ENCODE measurements around the gene GNG12.

The GNG12 gene

DNA sequence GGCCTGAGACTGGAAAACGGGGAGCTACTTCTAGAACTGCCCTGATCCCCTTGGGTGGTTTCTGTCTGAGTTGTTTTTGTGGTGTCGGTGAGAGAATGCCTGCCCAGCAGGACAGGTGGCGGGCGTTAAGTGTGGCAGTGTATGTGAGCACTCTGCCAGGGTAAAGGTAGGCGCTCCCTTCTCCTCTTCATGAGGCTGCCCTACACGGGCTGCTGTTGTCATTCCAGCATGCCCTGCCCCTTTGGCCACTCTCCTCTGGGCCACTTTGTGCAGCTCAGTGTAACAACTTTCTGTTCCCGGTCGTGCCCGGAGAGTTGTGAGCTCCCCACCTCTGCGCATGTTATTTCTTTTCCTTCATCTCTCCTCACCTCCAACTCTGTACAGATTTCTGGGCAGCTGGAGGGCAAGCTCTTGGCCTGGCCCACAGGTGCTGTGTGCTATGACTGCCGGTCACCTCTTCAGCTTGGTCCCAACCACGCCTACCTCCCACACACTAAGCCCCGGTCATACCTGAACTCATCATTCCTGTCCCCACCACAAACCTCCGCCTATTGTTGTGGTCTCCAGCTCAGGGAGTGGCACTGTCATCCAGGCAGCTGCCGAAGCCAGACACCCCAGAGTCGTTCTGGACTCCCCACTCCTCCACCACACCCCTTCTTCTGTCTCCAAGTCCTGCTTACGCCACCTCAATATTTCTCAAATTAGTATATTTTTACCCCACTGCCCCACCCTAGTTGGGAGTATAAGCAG lies 79.3 kb downstream of the GNG12 start:
- DNase-seq (ENCODE audit: low read depth), result no peak

DNA sequence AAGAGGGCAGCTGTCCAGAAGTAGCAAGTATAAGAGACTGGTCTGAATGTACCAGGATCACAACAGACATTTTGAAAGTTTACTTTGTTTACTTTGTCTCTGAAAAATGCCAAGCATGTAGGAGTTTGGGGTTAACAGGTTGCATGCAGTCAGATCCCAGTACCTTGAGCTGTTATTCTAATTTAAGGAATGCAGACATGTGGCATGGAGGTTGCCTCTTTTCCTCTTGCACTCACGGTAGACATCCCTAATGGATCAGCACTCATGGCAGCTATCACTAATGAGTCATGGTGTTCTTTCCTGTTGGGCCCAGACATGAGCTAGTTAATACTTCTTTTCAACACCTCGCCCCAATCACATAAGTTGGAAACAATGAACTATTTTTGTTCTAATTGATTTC lies 81.0 kb downstream of the GNG12 start:
- DNase-seq (ENCODE audit: low read depth), result peak; percentile 45

DNA sequence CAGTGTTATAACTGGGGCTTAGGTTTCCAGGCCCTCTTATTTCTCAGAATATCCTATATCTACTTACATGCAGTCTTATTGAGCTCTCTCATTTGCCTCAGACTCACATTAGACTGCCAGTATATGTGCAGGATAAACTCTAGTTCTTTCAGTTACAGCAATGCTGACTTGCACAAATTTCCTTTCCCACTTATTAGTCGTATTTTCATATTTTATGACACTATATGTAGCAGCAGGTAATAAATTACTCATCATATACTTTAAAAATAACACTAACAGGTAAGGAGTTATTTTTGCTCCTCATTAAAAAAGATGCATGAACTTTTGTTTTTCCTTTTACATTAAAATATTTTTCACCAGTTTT lies 82.6 kb downstream of the GNG12 start:
- DNase-seq (ENCODE audit: low read depth), result no peak

DNA sequence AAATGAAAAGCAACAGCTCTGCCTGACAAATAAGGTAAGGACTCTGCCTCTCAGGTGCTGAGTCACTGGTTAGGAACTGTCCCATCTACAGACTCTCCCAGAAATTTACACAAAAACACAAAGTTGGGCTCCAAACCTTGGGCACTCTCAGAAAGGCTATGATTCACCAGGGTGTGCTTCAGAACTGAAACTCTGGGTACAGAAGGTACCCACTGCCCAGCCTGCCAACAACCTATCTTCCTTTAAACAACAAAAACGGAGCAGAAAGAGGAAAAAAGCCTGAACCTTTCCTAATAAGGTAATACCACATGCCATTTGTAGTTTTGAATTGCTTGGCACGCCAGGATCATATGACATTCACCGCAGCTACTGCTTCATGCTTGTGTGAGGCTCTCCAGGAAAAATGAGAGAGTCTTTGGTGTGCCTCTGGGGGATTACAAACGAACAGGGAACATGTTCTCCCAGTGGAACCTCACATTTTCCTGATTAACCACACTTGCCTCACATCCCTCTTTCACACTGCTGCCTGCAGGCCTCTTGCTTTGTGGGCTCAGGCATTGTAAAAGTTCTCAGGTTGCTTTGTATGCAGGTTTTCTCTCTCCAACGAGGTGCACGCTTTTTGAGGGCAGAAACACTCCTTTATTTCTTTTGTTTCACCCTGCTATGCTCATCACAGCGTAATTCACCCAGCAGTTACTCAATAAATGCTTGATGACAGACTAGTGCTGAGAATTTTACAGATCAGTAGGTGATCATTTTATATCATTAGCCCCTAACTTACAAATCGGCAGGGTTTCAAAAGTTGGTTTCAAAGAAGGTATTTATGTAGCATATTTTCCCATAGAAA lies 83.2 kb downstream of the GNG12 start:
- peak; percentile 92 for DNase-seq (ENCODE audit: low read depth)

DNA sequence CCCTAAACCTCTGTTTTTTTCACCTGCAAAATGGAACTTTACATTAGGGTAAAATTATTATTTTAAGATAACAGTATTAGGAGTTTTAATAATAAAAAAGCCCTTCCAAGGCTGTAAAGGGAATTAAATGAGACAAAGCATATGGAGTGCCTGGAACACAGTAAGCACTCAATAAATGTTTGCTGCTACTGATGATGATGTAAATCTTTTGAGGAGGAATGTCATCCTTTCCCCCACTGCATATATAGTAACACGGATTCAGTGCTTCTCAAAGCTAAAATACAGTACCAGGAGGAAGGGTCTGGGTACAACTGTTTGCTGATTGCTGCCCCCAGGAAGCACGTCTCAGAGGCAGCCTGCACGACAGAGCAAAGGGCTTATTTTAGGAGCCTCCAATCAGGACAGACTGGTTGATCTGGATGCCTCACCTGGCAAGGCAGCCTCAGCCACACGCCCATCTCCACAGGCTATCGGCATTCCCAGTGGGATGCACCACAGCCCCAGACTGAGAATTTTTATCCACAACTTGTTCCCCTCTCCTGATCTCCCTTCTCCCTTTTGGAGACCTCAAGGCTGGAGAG lies 83.9 kb downstream of the GNG12 start:
- no peak for DNase-seq (ENCODE audit: low read depth)

DNA sequence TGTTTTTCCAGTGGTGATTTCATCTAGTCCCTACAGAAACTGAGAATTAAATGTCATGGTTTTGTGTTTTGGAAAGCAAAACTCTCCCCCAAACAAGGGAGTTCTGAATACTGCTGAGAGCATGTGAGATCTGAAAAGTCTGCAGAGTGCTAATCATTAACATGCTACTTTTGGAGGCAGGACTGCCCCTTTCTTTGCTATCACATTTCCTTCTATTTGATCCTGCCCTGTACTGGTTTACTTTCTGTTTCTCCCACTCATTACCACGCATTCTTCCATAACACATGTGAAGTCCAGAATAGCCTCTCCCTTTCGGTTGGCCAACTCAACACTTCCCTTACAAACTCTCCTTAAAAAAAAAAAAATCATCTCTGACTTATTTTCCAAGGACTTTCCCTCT lies 84.6 kb downstream of the GNG12 start:
- DNase-seq (ENCODE audit: low read depth), result peak; percentile 88

DNA sequence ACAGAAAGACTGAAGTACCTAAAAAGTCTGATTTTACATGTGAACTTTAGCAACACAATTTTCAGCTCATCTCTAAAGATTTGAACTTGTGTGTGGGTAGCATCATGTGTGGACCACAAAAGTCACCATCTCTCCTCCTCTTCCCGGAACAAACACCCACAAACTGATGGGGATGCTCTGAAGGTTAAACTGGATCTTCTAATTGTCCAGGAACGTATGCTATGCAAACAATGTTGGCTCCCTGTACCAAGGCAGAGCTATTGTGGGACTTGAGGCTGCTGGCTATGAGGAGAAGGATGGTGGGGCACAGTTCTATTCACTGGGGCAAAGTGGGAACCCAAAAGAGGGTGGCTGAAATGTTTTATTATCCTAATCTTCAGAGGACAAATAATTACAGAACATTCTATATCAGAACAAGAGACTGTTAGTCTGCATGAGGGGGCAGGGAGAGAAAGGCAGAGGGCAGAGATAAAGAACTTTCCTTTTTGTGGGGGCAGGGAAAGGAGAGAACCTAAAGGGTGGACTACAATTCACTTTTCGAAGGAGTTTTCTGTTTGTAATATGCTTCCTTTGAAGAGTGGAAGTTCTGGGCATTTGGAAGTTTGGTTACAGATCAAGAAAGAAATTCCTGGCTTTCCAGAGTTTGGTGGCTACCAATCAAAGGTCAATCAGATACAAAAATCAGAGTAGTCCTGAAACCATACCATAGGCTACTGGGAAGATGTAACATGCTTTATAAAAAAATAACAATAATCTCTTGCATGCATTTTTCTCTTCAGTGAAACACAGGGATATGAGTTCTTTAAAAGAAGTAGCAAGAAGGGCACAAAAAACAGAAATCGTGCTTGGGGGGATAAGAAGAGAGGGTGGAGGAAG lies 85.4 kb downstream of the GNG12 start:
- peak; percentile 89 for DNase-seq (ENCODE audit: low read depth)

DNA sequence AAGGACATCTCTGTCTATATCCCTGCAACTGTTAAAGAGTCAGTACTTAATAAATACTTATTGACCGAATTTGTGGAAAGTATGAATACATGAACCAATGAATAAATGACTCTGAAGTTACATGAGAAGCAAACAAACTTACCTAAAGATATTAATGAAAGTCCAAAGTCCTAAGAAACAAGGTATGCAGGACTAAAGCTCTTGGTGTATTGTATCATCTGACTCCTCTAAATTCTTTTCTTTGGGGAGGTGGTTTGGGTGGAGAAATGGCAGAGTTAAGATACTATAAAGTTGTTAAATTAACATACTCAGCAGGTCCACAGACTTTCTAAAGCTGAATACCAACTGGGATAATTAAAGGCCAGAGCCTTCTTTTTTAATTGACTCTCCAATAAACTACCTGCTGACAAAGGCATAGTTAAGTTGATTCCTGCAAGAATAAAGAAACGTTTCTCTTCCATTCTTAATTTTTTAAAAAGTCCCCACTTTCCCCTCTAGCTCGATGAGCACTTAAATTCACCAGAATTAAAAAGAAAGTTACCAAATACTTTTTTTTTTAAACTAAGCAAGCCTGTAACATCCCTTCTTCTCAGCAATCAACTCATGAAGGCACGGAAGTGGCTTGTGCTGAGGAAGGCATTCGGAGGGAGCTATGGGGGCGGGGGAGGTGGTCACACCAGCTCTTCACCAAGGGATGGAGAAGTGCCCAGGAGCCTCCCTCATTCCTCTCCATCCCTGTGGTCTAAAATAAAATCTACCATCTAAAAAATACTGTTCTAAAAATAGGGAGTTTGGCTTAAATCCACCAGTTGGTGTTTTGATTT lies 87.2 kb downstream of the GNG12 start:
- no peak for DNase-seq (ENCODE audit: low read depth)

DNA sequence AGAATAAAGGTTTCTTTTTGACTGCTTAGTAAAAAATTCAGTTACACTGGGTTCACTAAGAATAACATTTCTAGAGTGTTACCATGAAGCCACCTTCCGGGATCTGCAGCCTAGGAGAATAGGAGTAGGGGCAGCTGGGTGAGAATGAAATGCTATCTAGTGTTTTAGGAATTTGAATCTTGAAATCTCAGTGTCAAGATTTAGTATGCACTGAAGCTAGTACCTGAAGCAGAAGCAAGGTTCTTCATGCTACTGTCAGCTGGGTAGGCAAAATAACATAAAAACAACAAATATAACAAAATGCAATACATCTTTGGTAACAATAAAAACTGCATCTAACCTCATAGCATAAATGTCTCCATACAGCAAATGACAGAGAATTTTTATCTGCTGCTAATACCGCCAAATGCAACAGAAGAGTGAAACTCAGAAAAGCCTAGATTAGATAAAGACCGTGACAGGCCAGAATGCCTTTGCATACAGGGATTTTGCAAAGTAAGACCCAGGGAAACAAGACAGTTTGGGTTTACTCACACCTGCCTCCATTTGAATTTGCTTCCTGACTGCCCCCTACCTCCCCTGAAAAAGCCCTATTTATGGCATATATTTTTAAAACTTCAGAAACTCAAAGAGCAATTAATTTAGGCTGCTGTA lies 90.1 kb downstream of the GNG12 start:
- DNase-seq (ENCODE audit: low read depth), result peak; percentile 27

DNA sequence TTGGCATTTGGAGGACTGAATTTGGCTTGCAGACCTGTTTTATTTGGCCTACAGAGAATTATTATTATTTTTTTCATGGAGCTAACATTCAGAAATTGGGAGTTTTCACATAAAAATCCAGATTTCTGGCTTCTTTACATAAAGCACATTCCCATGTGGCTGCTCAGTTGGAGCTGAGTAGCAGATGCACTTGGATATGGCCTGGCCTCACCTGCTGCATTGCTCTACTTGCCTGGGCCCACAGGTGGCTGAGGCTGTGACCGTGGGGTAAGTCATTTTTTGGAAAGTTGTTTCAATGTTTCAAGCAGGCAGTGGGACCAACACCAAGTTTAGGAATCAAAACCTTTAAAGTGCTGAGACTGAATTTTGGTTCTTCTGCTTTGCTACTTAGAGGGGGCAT lies 91.5 kb downstream of the GNG12 start:
- no peak for DNase-seq (ENCODE audit: low read depth)

DNA sequence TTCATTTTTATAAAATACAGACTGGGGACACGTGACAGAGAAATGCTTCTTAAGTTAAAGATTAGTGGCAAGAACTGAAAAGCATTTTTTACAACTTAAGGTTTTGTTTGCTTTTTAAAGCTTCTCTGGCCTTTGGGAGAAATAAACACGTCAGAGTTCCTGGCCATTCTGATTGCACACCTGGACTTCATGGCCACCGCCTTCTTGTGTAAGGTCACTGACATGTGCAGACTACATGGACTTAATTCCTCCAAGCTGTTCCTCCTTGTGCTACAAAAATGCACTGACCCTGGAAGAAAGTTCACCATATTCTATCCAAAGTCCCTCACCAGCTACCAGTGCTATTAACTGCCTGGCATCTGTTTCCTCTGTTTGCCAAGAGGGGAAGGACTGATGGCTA lies 92.1 kb downstream of the GNG12 start:
- DNase-seq (ENCODE audit: low read depth), result no peak

DNA sequence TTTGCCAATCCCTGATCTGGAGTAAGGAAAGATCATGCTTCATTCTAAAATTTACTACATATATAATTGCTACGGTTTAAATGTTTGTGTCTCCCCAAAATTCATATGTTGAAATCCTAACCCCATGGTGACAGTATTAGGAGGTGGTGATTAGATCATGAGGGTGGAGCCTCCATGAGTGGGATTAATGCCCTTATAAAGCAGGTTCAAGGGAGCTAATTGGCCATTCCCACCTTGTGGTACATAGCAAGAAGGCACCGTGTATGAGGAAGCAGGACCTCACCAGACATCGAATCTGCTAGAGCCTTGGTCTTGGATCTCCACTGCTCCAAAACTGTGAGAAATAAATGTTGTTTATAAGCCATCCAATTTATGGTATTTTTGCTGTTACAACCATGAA lies 92.7 kb downstream of the GNG12 start:
- DNase-seq (ENCODE audit: low read depth), result no peak

DNA sequence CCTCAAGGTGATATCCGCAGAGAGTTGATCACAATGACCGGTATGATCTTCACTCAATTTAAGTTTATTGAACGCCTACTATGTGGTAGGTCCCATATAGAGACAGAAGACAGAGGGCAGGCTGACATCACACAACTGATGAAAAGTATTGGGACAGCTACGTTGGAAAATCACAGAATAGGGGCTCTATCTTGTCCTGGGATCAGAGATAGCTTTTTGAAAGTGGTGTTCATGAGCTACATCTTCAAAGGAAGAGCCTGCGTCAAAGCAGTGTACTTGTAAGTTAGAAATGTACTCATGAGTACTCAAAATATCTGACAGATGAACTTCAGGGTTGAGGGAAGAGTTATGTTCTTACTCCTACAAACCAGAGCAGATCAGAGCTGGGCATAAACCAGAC lies 93.9 kb downstream of the GNG12 start:
- no peak for DNase-seq (ENCODE audit: low read depth)

DNA sequence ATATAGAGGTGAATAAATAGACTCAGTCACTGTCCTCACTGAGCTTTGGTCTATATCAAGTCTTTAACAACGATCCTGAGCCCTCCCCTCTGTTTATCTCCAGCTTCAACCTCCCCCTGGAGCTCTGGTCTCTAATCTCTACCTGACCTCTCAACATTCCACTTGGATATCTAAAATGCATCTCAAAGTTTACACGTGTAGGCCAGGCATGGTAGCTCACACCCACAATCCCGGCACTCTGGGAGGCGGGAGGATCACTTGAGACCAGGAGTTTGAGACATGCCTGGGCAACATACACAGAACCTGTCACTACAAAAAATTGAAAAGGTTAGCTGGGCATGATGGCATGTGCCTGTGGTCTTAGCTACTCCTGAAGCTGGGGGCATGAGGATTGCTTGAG lies 94.9 kb downstream of the GNG12 start:
- DNase-seq (ENCODE audit: low read depth), result no peak

DNA sequence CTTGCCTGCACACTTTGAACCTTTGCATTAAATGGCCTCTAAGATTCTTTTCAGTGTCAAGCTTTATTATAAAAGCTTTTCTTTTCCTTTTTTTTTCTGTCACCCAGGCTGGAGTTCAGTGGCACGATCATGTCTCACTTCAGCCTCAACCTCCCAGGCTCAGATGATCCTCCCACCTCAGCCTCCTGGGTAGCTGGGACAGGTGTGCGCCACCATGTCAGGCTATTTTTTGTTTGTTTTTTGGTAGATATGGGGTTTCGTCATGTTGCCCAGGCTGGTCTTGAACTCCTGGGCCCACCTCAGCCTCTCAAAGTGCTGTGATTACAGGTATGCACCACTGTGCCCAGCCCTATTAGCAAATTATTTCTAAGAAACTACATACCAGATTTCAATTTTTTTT lies 95.4 kb downstream of the GNG12 start:
- DNase-seq (ENCODE audit: low read depth), result no peak

DNA sequence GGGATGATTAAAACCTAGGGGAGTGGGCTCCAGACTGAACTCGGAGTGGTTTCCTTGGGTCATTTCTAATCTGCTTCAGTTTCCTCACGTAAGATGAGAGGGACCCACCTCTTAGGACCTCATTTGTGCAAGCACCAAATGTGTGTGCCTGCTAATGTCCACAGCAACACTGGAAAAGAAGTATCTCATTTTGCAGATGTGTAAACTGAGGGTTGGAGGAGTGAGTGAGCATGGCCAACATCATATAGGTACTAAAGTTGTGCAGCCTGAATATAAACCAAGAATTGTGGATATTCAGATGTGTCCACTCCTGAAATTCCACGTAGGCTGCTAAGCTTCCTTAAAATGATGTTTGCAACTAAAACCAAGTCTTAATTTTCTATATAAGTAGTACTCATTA lies 96.5 kb downstream of the GNG12 start:
- no peak for DNase-seq (ENCODE audit: low read depth)

DNA sequence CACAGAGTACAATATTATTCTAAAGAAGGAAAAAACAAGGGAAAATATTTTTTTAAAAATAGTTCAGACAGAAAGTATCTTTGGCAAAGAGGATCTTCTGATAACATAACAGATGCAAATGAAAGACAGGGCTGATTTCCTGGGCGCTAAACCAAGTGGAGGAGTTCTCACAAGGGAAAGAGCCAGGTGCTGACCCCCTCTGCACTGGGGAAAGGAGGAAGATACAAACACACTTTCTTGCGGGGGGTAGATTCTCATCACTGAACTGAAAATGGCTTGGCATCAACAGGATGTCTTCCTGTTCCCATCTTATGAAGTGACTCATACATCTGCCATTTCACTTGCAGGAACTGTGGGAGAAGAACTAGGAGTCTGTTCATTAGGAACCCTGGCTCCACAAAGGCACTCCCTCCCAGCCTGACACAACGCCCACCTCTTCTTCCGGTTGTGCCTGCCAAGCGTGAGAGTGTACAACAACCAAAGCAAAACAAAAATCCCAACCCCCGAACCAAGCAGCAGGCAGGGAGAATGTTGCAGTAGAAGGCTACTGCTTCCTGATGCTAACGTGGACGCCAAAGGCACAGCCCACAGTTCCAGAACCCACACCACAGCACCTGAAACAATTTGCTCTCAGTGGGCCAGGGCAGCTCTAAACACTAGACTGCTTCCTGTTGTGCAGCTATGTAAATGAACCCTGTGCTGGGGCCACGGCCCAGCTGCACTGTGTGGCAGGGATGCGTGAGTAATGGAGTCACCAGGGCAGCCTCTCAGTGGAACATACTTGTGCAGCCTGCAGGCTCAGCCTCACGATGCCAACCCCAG lies 97.2 kb downstream of the GNG12 start:
- peak; percentile 96 for DNase-seq (ENCODE audit: low read depth)

DNA sequence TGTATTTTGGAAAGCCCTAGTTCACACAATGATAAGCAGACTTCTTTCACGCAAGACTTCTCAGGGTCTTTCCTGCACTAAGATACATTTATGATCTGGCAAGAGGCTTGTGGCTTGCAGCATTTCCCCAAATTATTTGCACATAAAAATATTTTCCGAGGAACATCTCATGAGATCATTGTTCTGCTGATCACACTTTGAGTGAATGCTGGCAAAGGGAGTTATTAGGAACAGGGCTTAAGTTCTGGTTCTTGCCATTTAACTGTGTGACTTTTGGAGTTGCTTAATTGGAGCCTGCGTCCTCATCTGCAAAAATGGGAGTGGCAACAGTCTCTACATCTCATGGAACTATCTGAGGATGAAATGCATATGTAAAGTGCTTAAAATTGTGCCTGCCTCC lies 98.1 kb downstream of the GNG12 start:
- no peak for DNase-seq (ENCODE audit: low read depth)

DNA sequence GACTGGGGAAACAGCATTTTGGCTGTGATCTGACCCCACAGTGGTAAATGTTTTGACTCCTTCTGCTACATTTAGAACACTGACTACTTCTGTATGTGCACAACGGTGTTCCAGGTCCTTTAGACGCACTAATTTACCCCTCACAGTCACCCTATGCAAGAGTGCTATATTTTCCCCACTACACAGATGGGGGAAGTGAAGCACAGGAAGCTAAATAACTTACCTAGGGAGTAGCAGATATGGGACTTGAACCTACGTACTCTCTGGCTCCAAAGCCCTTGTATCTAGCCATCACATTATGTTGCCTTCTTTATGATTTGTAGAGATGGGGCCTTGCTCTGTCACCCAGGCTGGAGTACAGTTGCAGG lies 99.0 kb downstream of the GNG12 start:
- no peak for DNase-seq (ENCODE audit: low read depth)

DNA sequence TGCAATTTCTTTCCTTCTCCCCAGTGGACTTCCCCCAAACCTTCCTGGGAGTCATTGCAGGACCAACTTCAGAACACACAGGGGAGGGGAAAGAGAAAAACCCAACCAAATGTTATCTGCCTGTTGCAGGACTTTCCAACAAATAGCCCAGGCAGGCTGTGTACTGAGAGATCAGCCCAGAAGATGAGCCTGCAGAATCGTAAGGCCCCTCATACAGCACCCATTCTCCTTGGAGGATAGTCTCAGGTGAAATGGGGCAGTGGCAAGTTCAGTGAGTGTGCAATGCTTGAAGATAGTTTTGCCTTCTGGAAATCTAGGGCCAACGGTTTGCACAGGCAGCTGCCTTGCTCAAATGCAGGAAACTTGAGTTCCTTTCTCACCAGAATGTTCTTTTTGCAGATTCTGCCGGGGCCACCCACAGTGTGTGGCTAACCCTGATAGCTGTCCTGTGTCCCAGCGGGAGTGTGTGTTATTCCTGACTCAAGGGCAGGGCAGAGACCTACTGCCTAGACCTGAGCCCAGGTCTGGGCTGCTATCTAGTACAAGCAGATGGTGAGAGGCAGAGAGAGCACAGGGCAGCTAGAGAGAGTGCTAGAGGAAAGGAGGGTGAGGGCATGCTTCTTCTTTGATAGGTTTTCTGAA lies 99.5 kb downstream of the GNG12 start:
- DNase-seq (ENCODE audit: low read depth), result no peak

All from amniotic epithelial cell (primary cell).